MM.1S (cell line): ENCODE results near the gene DCHS2.

ENCODE experiments used
- DNase-seq: peaks from one replicate; pipeline ENCODE4 v3.0.0-alpha.2; 2015
- H2AFZ ChIP-seq: fragments of 300-600 bp; sonication (generic); 2 replicates; pipeline ENCODE4 v1.6.0; 2016; ENCODE audit warnings: antibody characterized with exemption, low read length
- H3F3A ChIP-seq: fragments of 300-600 bp; sonication (generic); 2 replicates; pipeline ENCODE4 v1.6.1; 2016; ENCODE audit warnings: mild to moderate bottlenecking, antibody characterized with exemption, low read length, moderate library complexity, mixed read lengths; ENCODE audit not compliant: insufficient read depth
- H3K27ac ChIP-seq: fragments of 300-600 bp; sonication (generic); 2 replicates; pipeline ENCODE4 v1.5.1; 2016; ENCODE audit warnings: mild to moderate bottlenecking, low read length
- H3K27me3 ChIP-seq: fragments of 300-600 bp; sonication (generic); replicated peaks from 2 replicates; pipeline ENCODE4 v1.6.0; 2016; ENCODE audit warnings: low read length; ENCODE audit not compliant: insufficient read depth
- H3K36me3 ChIP-seq: fragments of 300-600 bp; sonication (generic); replicated peaks from 2 replicates; pipeline ENCODE4 v1.6.1; 2016; ENCODE audit warnings: mild to moderate bottlenecking, low read length, mixed read lengths; ENCODE audit not compliant: insufficient read depth
- H3K4me1 ChIP-seq: fragments of 300-600 bp; sonication (generic); 2 replicates; pipeline ENCODE4 v1.6.1; 2016; ENCODE audit warnings: low read length, mixed read lengths
- H3K4me2 ChIP-seq: fragments of 300-600 bp; sonication (generic); 2 replicates; pipeline ENCODE4 v1.6.0; 2016; ENCODE audit warnings: low read depth, low read length
- H3K4me3 ChIP-seq: fragments of 300-600 bp; sonication (generic); 2 replicates; pipeline ENCODE4 v1.5.1; 2016; ENCODE audit warnings: low read length, mixed read lengths
- H3K79me2 ChIP-seq: fragments of 300-600 bp; sonication (generic); 2 replicates; pipeline ENCODE4 v1.6.1; 2016; ENCODE audit warnings: mixed run types, low read length, mixed read lengths
- H3K9ac ChIP-seq: fragments of 300-600 bp; sonication (generic); 2 replicates; pipeline ENCODE4 v1.6.1; 2016; ENCODE audit warnings: low read length, mixed read lengths
- H3K9me2 ChIP-seq: fragments of 300-600 bp; sonication (generic); replicated peaks from 2 replicates; pipeline ENCODE4 v1.6.1; 2016; ENCODE audit warnings: mild to moderate bottlenecking, low read length, mixed read lengths; ENCODE audit not compliant: insufficient read depth
- H3K9me3 ChIP-seq: fragments of 300-600 bp; sonication (generic); replicated peaks from 2 replicates; pipeline ENCODE4 v1.6.1; 2016; ENCODE audit warnings: mild to moderate bottlenecking, low read length, mixed read lengths; ENCODE audit not compliant: insufficient read depth
- H4K20me1 ChIP-seq: fragments of 300-600 bp; sonication (generic); 2 replicates; pipeline ENCODE4 v1.6.1; 2016; ENCODE audit warnings: mild to moderate bottlenecking, low read length, moderate library complexity, mixed read lengths; ENCODE audit not compliant: insufficient read depth
- CTCF ChIP-seq: fragments of 300-600 bp; sonication (generic); IDR thresholded peaks from 2 replicates; pipeline ENCODE4 v1.5.1; 2016; ENCODE audit warnings: antibody characterized with exemption, low read length, mixed read lengths
- EZH2 ChIP-seq: fragments of 300-600 bp; sonication (generic); optimal IDR thresholded peaks from 2 replicates; pipeline ENCODE3; 2017; ENCODE audit warnings: low read depth, mild to moderate bottlenecking, antibody characterized with exemption, low read length, mixed read lengths
- EZH2phosphoT487 ChIP-seq: fragments of 300-600 bp; sonication (generic); IDR thresholded peaks from 2 replicates; pipeline ENCODE4 v1.6.1; 2018; ENCODE audit warnings: antibody characterized with exemption, low read length

Gene DCHS2

GRCh38 chr4:154429176-154429575 is 62.4 kb downstream of the DCHS2 start:
- no peak for DNase-seq
- no peaks in the 10 kb centered on the region for H3K9me2 ChIP-seq
- no peaks in the 10 kb centered on the region for H3F3A ChIP-seq
- no peaks in the 10 kb centered on the region for H3K9me3 ChIP-seq
- no peaks in the 10 kb centered on the region for H4K20me1 ChIP-seq
- H3K27ac ChIP-seq = no peak overlapping the region
- no peak overlapping the region for H2AFZ ChIP-seq
- H3K9ac ChIP-seq = no peak overlapping the region
- no peaks in the 10 kb centered on the region for H3K79me2 ChIP-seq
- TF ChIP-seq EZH2phosphoT487 = no peak
- no peak for TF ChIP-seq EZH2
- TF ChIP-seq CTCF = no peak
- H3K27me3 ChIP-seq = no peaks in the 10 kb centered on the region
- no peak overlapping the region for H3K4me2 ChIP-seq
- H3K36me3 ChIP-seq = no peaks in the 10 kb centered on the region
- H3K4me3 ChIP-seq = no peak overlapping the region
- H3K4me1 ChIP-seq = no peaks in the 10 kb centered on the region

- H3K27me3 ChIP-seq = no peaks in the 10 kb centered on the region
- no peak overlapping the region for H3K4me3 ChIP-seq
- no peak for TF ChIP-seq CTCF
- no peak for TF ChIP-seq EZH2phosphoT487
- TF ChIP-seq EZH2 = no peak
- H4K20me1 ChIP-seq = no peaks in the 10 kb centered on the region
- H3K9me3 ChIP-seq = no peaks in the 10 kb centered on the region
- no peaks in the 10 kb centered on the region for H3K4me1 ChIP-seq
- no peaks in the 10 kb centered on the region for H3K36me3 ChIP-seq
- no peaks in the 10 kb centered on the region for H3F3A ChIP-seq
- no peaks in the 10 kb centered on the region for H3K79me2 ChIP-seq
- no peak overlapping the region for H3K9ac ChIP-seq
- no peaks in the 10 kb centered on the region for H3K9me2 ChIP-seq
- no peak overlapping the region for H3K27ac ChIP-seq
- DNase-seq = no peak
- H2AFZ ChIP-seq = no peak overlapping the region
- H3K4me2 ChIP-seq = no peak overlapping the region
Observed at GRCh38 chr4:154427149-154427548, 64.5 kb downstream of the DCHS2 start.

GRCh38 chr4:154425514-154425913 is 66.1 kb downstream of the DCHS2 start:
- TF ChIP-seq EZH2phosphoT487 (no peak), CTCF (no peak), EZH2 (no peak)
- H3K9ac ChIP-seq = no peak overlapping the region
- no peak overlapping the region for H2AFZ ChIP-seq
- H4K20me1 ChIP-seq = no peaks in the 10 kb centered on the region
- no peaks in the 10 kb centered on the region for H3K4me1 ChIP-seq
- H3K27ac ChIP-seq = no peak overlapping the region
- H3F3A ChIP-seq = no peaks in the 10 kb centered on the region
- H3K36me3 ChIP-seq = no peaks in the 10 kb centered on the region
- H3K4me3 ChIP-seq = no peak overlapping the region
- H3K27me3 ChIP-seq = no peaks in the 10 kb centered on the region
- no peaks in the 10 kb centered on the region for H3K9me2 ChIP-seq
- no peaks in the 10 kb centered on the region for H3K9me3 ChIP-seq
- no peak overlapping the region for H3K4me2 ChIP-seq
- no peaks in the 10 kb centered on the region for H3K79me2 ChIP-seq
- DNase-seq = no peak
